Spleen (tissue), 11 donors: ENCODE measurements around the gene SOS1. TPM values are rescaled to one million over a fixed set of nuclear protein-coding genes. Genes with fewer than 3 reads are reported as not detected.

Source experiments
- DNase-seq: peaks from one replicate; pipeline ENCODE4 v3.0.0-alpha.2; 2020
- H3K27ac ChIP-seq, 8 donors: fragments of 200-600 bp; sonication (generic) in 7 of 8; 1 replicate in 4 of 8; 2 replicates in 4 of 8; pipeline versions ENCODE4 v1.5.0 to v1.8.0; 2016 to 2021; ENCODE audit warnings: inconsistent platforms in 4 of 8, mild to moderate bottlenecking in 4 of 8, moderate library complexity in 1 of 8
- H3K27me3 ChIP-seq, 7 donors: fragments of 200-600 bp; sonication (generic) in 6 of 7; replicated peaks in 1 of 7; 1 replicate in 4 of 7; 2 replicates in 3 of 7; pipeline versions ENCODE4 v1.5.0 to v1.8.0; 2016 to 2021; ENCODE audit warnings: inconsistent platforms in 3 of 7, mild to moderate bottlenecking in 1 of 7
- H3K36me3 ChIP-seq, 6 donors: fragments of 200-600 bp; sonication (generic) in 5 of 6; 1 replicate in 4 of 6; 2 replicates in 2 of 6; pipeline versions ENCODE4 v1.5.0 to v1.8.0; 2016 to 2021; ENCODE audit warnings: inconsistent platforms in 2 of 6
- H3K4me1 ChIP-seq, 6 donors: fragments of 200-600 bp; sonication (generic) in 5 of 6; 1 replicate in 3 of 6; 2 replicates in 3 of 6; pipeline versions ENCODE4 v1.5.0 to v1.8.0; 2016 to 2021; ENCODE audit warnings: inconsistent platforms in 3 of 6
- H3K4me3 ChIP-seq, 8 donors: fragments of 200-600 bp; sonication (generic) in 7 of 8; 1 replicate in 4 of 8; 2 replicates in 4 of 8; pipeline versions ENCODE4 v1.5.0 to v1.8.0; 2016 to 2021; ENCODE audit warnings: inconsistent platforms in 4 of 8, mild to moderate bottlenecking in 4 of 8, moderate library complexity in 2 of 8
- H3K9me3 ChIP-seq, 8 donors: fragments of 200-600 bp; sonication (generic) in 7 of 8; 1 replicate in 4 of 8; 2 replicates in 4 of 8; pipeline versions ENCODE4 v1.5.0 to v1.8.0; 2016 to 2021; ENCODE audit warnings: inconsistent platforms in 4 of 8
- POLR2A ChIP-seq, 3 donors: fragments of 450-650 bp; IDR thresholded peaks; one replicate each; pipeline ENCODE4 v1.5.1; 2017; ENCODE audit warnings: antibody characterized with exemption in 3 of 3, mild to moderate bottlenecking in 1 of 3
- POLR2AphosphoS5 ChIP-seq, 3 donors: sonication (generic); formaldehyde crosslinking; IDR thresholded peaks; one replicate each; pipeline ENCODE4 v1.5.1; 2017; ENCODE audit warnings: antibody characterized with exemption in 3 of 3
- WGBS, 5 donors: extraction: QIAGEN DNeasy Blood & Tissue Kit in 3 of 5; methylation state at CpG; one replicate each; pipeline versions ENCODE4 v1.1.5 to v1.1.7; 2013 to 2018; 5-methylcytosine and 5-hydroxymethylcytosine counted together
- intact Hi-C: fragments of 100-400 bp; cut with DNase I; formaldehyde crosslinking; loops from one replicate; pipeline ENCODE4 v1.15.0; 2023; ENCODE audit warnings: low total_unique reads
- polyA plus RNA-seq, 3 donors: library from polyadenylated mRNA; stranded (reverse); fragments of 200-250 nt; gene quantifications; one replicate each; pipeline ENCODE4 v1.2.1, GENCODE V29; 2013
- total RNA-seq, 7 donors: library from RNA; depleted of rRNA in 3 of 7; stranded (reverse); fragments of >200 nt in 3 of 7; fragmentation: NEBNext Ultra II Directional in 4 of 7; extraction: Animal tissue kit (Norgen Biotek cat#: 25700) in 4 of 7; gene quantifications; one replicate each; pipeline versions ENCODE4 v1.1.0 to v1.2.1, GENCODE V29; 2016 to 2021
- TF ChIP-seq, protein P1 (sequence below), 11 experiments: fragments of 200-600 bp in 7 of 11; fragments of 450-650 bp in 4 of 11; sonication (generic) in 4 of 11; IDR thresholded peaks in 8 of 11; conservative IDR thresholded peaks in 3 of 11; 1 replicate in 7 of 11; 2 replicates in 4 of 11; pipeline versions ENCODE4 v1.4.0 to v1.8.0; 2016 to 2021; ENCODE audit warnings: antibody characterized with exemption in 11 of 11, inconsistent platforms in 4 of 11, mild to moderate bottlenecking in 1 of 11
- donor health status: healthy with polysubstance abuse.
- donor health status: DM: no; HTN: no; CAD: no; lungs with moderate emphysema.
- donor health status: DM: no; HTN: no; CAD: no.
- donor health status: Bipolar disorder and iron deficiency.
- donor health status: healthy.
- donor health status: DM: no; HTN: no; CAD: no.
- donor health status: DM: yes; HTN: yes; CAD: no.

Gene SOS1
- total and polyA plus RNA-seq, 10 donors = 5.9 to 85.8 (median 42.8) TPM

DNA sequence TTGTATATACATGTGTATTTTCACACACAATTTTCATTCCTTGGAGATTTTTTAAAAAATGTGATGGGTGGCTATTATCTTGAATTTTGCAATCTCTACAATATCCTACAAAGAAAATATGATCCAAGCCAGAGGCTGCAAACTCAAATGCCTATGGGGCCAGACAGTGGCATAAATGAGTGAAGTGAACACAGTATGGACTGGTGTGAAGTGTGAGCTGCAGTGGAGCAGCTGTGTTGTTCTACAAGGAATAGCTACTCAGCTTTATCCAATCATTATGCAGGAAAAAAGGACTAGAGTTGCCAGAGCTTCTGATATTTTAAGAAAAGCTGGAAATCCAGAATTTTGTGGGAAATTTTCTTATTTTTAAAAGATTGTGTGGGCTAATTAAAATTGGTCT, 169.1 kb downstream of the SOS1 start:
- Histone ChIP-seq H3K36me3 (no peaks in the 10 kb centered on the region), H3K4me3 (no peak overlapping the region), H3K9me3 (no peaks in the 10 kb centered on the region), H3K4me1 (no peaks in the 10 kb centered on the region), H3K27me3 (no peaks in the 10 kb centered on the region), H3K27ac (no peak overlapping the region)
- intact Hi-C loops = no loop called here
- TF ChIP-seq POLR2A (IDR thresholded peaks at IDR 0.05) (no peak), POLR2AphosphoS5 (IDR thresholded peaks at IDR 0.05) (no peak)
- DNase-seq = no peak

- Histone ChIP-seq H3K4me3 (no peak overlapping the region), H3K36me3 (no peaks in the 10 kb centered on the region), H3K27ac (no peak overlapping the region), H3K27me3 (no peaks in the 10 kb centered on the region), H3K9me3 (no peaks in the 10 kb centered on the region), H3K4me1 (no peaks in the 10 kb centered on the region)
- no peak for DNase-seq
- TF ChIP-seq, protein P1, sequence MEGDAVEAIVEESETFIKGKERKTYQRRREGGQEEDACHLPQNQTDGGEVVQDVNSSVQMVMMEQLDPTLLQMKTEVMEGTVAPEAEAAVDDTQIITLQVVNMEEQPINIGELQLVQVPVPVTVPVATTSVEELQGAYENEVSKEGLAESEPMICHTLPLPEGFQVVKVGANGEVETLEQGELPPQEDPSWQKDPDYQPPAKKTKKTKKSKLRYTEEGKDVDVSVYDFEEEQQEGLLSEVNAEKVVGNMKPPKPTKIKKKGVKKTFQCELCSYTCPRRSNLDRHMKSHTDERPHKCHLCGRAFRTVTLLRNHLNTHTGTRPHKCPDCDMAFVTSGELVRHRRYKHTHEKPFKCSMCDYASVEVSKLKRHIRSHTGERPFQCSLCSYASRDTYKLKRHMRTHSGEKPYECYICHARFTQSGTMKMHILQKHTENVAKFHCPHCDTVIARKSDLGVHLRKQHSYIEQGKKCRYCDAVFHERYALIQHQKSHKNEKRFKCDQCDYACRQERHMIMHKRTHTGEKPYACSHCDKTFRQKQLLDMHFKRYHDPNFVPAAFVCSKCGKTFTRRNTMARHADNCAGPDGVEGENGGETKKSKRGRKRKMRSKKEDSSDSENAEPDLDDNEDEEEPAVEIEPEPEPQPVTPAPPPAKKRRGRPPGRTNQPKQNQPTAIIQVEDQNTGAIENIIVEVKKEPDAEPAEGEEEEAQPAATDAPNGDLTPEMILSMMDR (IDR thresholded peaks at IDR 0.05 in 8 of 11, conservative IDR thresholded peaks at IDR 0.05 in 3 of 11) = no peak
- no peak for TF ChIP-seq POLR2AphosphoS5 (IDR thresholded peaks at IDR 0.05)
- no peak for TF ChIP-seq POLR2A (IDR thresholded peaks at IDR 0.05)
- 69 to 86% (median 78%) methylated on average over 4 of the region's 4 CpGs for WGBS, 5 donors
- intact Hi-C loops = loop anchor here (5.0 kb wide), 1 partner anchor 283 kb away; no protein-coding TSS in a partner anchor
These were observed 171.9 kb downstream of the SOS1 start for GRCh38 chr2:38948995-38949394.

DNA sequence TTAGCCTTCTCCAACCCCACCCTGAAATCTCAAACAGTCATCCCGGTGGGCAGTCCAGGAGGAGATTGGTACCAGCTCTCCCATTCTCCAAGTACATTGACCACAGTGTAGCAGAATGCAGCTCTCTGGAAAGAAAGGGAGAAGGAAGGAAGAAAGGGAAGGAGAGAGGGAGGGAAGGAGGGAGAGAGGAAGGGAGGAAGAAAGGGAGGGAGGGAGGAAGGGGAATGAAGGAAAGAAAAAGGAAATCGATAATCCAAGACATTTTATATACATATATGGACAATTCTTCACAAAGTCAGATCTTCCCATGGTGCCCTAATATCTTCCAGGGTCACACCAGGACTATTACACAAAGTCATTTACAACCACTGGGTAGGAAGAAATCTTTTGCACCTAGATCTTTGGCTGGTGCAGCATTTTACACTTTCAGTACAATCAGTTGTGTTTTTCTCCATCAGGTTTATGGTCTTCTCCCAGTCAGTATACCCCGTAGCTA, 172.4 kb downstream of the SOS1 start:
- no peaks in the 10 kb centered on the region for H3K9me3 ChIP-seq
- H3K4me3 ChIP-seq = no peak overlapping the region
- no peak for DNase-seq
- no peaks in the 10 kb centered on the region for H3K27me3 ChIP-seq
- TF ChIP-seq POLR2AphosphoS5 (IDR thresholded peaks at IDR 0.05) = no peak
- TF ChIP-seq, protein P1 (IDR thresholded peaks at IDR 0.05 in 8 of 11, conservative IDR thresholded peaks at IDR 0.05 in 3 of 11) = no peak
- intact Hi-C loops = loop anchor here (5.0 kb wide), 1 partner anchor 284 kb away; no protein-coding TSS in a partner anchor
- 79 to 95% (median 86%) methylated on average over 3 of the region's 3 CpGs for WGBS, 5 donors
- H3K4me1 ChIP-seq = no peaks in the 10 kb centered on the region
- H3K27ac ChIP-seq = no peak overlapping the region
- H3K36me3 ChIP-seq = no peaks in the 10 kb centered on the region

DNA sequence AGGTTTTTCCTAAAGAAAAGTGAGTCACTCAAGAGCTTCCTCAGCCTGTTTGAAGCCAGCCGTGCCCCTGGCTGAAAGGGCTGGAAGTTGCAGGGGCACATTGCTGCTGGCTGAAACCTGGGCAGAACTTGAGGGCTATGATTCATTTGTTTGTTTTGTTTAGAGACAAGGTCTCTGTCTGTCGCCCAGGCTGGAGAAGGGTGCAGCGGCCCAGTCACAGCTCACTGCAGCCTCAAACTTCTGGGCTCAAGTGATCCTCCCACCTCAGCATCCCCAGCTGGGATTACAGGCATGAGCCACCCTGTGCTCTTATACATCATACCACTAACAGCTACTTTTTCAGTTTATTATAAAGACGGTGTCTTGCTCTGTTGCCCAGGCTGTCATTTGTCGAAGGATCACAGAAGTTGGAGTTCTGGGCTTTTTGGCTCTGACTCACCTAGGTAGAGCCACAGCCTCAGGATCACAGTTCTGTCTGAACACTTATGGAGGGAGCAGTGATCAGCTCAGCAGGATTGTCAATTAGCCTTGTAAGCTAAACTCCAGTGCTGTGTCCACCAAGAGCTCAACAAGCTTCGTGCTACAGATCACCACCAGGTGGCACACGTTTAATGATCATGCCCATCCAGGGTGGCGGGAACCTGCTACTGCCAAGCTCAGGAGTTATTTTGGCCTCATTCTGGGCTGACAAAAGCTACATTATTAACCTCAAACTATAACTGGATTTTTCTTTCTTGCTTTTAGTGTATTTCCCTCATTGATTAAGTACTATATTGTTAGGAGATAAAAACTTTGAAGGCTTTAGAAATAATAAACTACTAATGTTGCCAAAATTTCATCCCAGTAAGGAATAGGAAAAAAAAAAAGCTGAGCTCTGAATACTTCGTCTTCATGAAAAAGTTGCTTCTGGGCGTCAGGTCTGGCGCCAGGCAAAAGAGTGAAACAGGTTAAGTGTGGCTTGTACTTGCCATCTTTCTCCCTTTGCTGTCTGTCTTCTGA, 173.3 kb downstream of the SOS1 start:
- Histone ChIP-seq H3K36me3 (no peaks in the 10 kb centered on the region), H3K4me3 (no peak overlapping the region), H3K27ac (no peak overlapping the region), H3K4me1 (no peaks in the 10 kb centered on the region), H3K9me3 (no peaks in the 10 kb centered on the region), H3K27me3 (no peaks in the 10 kb centered on the region)
- DNase-seq = peak; percentile 77
- TF ChIP-seq, protein P1 (IDR thresholded peaks at IDR 0.05 in 8 of 11, conservative IDR thresholded peaks at IDR 0.05 in 3 of 11) = peak; percentile 25 to 76 (median 62)
- no peak for TF ChIP-seq POLR2AphosphoS5 (IDR thresholded peaks at IDR 0.05)
- WGBS, 5 donors = 64 to 72% (median 68%) methylated on average over 11 of the region's 11 CpGs
- intact Hi-C loops = loop anchor here (5.0 kb wide), 1 partner anchor 285 kb away; no protein-coding TSS in a partner anchor
